GF-D8 (cell line): ENCODE data around the gene KLRD1.
"Not testable (repeated sequence)": the region's sequence is repeated elsewhere in the genome, so short reads cannot be mapped to it uniquely, and the experiment has no call there.

Experiments
- DNase-seq: peaks from one replicate; lab custom pipeline; 2025; lab: John Stamatoyannopoulos, UW

The KLRD1 gene

DNA sequence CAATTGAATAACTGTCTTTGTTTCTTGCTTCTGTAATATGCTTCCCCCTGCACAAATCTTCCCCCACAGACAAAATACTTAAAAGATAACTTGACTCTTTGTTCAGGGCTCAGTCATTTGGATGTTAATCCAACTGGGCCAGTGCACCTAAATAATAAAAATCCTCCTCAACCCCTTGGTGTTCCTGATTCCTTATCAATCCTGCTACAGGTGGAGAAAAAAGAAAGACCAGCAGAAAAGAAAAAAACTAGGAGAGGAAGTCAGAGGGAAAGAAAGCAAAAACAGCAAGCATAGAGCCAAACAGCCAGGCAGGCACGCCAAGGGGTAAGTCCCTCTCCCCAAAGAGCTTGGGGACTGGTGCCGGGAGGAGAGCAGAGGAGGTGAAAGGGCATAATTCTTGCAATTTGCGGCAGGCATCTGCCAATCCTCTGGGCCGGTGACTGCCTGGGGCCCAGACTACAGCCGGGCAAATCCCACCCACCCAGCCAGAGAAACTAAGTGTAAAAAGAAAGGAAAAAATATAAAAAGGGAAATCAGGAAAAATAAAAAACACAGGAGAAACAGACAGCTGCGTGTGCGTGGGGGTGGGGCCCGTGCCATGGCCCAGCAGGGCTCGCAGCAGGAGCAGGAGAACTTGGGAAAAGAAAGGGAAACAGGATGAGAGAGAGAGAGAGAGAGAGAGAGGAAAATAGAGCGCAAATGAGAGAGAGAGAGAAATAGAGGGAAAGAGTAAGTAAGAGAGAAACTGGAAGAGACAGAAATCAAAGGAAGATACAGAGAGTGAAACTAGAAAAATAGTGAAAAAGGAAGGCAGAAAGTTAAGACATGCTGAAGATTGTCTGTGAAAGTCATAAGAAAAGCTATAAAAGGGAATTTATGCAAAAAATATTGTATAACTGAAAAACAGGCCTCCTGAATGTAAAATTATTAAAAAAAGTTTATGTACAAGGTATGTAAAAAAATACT, 60.8 kb downstream of the KLRD1 start:
- no peak for DNase-seq

GRCh38 chr12:10369557-10370415, 62.1 kb downstream of the KLRD1 start:
- no peak for DNase-seq

GRCh38 chr12:10371893-10372535, 64.3 kb downstream of the KLRD1 start:
- not testable (repeated sequence) for DNase-seq

GRCh38 chr12:10372559-10372958, 64.9 kb downstream of the KLRD1 start:
- no peak for DNase-seq

DNA sequence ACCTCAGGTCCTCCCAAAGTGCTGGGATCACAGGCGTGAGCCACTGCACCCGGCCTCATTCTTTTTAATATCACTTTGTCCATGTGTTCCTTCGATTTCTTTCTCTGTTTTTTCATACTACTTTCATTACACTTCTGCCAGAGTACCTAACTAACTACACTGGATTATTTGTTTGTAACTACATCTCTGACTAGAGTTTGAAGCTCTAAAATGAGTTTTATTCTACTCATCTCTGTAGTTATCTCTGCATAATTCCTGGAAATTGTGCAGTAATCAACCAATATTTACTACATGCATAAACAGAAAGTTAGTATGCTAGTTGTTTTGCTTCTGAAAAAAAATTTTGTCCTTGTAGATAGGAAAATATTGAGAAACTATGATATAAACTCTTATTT, 67.0 kb downstream of the KLRD1 start:
- DNase-seq: no peak

GRCh38 chr12:10378737-10379136, 71.1 kb downstream of the KLRD1 start:
- not testable (repeated sequence) for DNase-seq
